ENCODE results near the gene RGS3.
"Not testable (repeated sequence)": the region's sequence is repeated elsewhere in the genome, so short reads cannot be mapped to it uniquely, and the experiment has no call there.

The RGS3 gene

GRCh38 chr9:113532809-113533190 lies 69.3 kb downstream of the RGS3 start:
- no peak for DNase-seq

- no peak for DNase-seq
Measured at GRCh38 chr9:113533335-113534225, 70.1 kb downstream of the RGS3 start.

- no peak for DNase-seq
Measured at GRCh38 chr9:113535756-113536155, 72.2 kb downstream of the RGS3 start.

GRCh38 chr9:113536166-113536482 lies 72.6 kb downstream of the RGS3 start:
- no peak for DNase-seq

- DNase-seq = no peak
Measured at GRCh38 chr9:113536483-113537228, 73.1 kb downstream of the RGS3 start.

GRCh38 chr9:113537229-113537810 lies 73.8 kb downstream of the RGS3 start:
- DNase-seq = no peak

- no peak for DNase-seq
Measured at GRCh38 chr9:113538131-113538530, 74.6 kb downstream of the RGS3 start.

GRCh38 chr9:113538701-113539430 lies 75.3 kb downstream of the RGS3 start:
- DNase-seq = no peak

GRCh38 chr9:113540466-113540865 lies 76.9 kb downstream of the RGS3 start:
- no peak for DNase-seq

- no peak for DNase-seq
Measured at GRCh38 chr9:113541019-113541900, 77.7 kb downstream of the RGS3 start.

- DNase-seq = no peak
Measured at GRCh38 chr9:113542006-113542405, 78.5 kb downstream of the RGS3 start.

GRCh38 chr9:113542741-113543140 lies 79.2 kb downstream of the RGS3 start:
- no peak for DNase-seq

- DNase-seq = no peak
Measured at GRCh38 chr9:113543296-113543981, 79.9 kb downstream of the RGS3 start.

- DNase-seq = no peak
Measured at GRCh38 chr9:113543982-113544303, 80.4 kb downstream of the RGS3 start.

GRCh38 chr9:113545068-113545467 lies 81.5 kb downstream of the RGS3 start:
- DNase-seq = no peak

GRCh38 chr9:113546566-113546965 lies 83.0 kb downstream of the RGS3 start:
- DNase-seq = no peak

- no peak for DNase-seq
Measured at GRCh38 chr9:113547501-113547900, 84.0 kb downstream of the RGS3 start.

GRCh38 chr9:113548221-113549041 lies 84.9 kb downstream of the RGS3 start:
- DNase-seq = no peak

- DNase-seq = not testable (repeated sequence)
Measured at GRCh38 chr9:113549892-113550291, 86.4 kb downstream of the RGS3 start.

GRCh38 chr9:113556877-113557593 lies 93.5 kb downstream of the RGS3 start:
- DNase-seq = no peak

Data from activated CD8-positive, alpha-beta memory T cell treated with anti-CD3 and anti-CD28 coated beads, Interleukin-2, amount 50 U/mL, for 48 hours (primary cell).